HCT116 (cell line): ENCODE measurements around the gene HNF1B. TPM values are rescaled to one million over a fixed set of nuclear protein-coding genes. Genes with fewer than 3 reads are reported as not detected.

ENCODE experiments used
- ATAC-seq: fragments of 200-7000 bp; cut with Tn5 transposase; 2 replicates; pipeline ENCODE4 v1.9.1; 2020; ENCODE audit warnings: mild to moderate bottlenecking, moderate library complexity
- BruUV-seq: library from RNA; stranded (reverse); fragments of 400-500 nt; replicated peaks from 2 replicates; lab custom pipeline; 2021; lab: Mats Ljungman, UMichigan
- CTCF ChIA-PET: fragments of 300-600 bp; sonication (Branson Sonifier 250); formaldehyde crosslinking; loops from one replicate; lab custom pipeline; 2021; ENCODE audit warnings: antibody characterized with exemption; lab: Charles Lee
- POLR2A ChIA-PET: fragments of 300-600, 350-600 bp; sonication (Branson Sonifier 250); formaldehyde crosslinking; loops from one replicate; lab custom pipeline; 2021; ENCODE audit warnings: antibody characterized with exemption; lab: Charles Lee
- RAD21 ChIA-PET, 2 experiments: fragments of 300-600 bp; sonication (Branson Sonifier 250); formaldehyde crosslinking; loops; one replicate each; lab custom pipeline; 2023; ENCODE audit warnings: low total read pairs in 2 of 2; ENCODE audit not compliant: uncharacterized antibody in 2 of 2, unreplicated experiment in 2 of 2, low non-redundant PET in 1 of 2; lab: Charles Lee
- DNase-seq: peaks from one replicate; pipeline ENCODE4 v3.0.0-alpha.2; 2010; ENCODE audit warnings: low read depth, low spot score
- H2AFZ ChIP-seq: fragments of 200-600 bp; shearing (Covaris generic), sonication (generic); 2 replicates; pipeline ENCODE4 v1.6.1; 2017; ENCODE audit warnings: low read depth, mixed run types, mixed read lengths, antibody characterized with exemption, low read length; ENCODE audit not compliant: poor library complexity, severe bottlenecking
- H3K27ac ChIP-seq: 2 replicates; pipeline ENCODE4 v1.5.1; 2012; ENCODE audit warnings: low read depth, low read length
- H3K27me3 ChIP-seq: fragments of 200-600 bp; sonication (generic); 2 replicates; pipeline ENCODE4 v1.6.1; 2016; ENCODE audit warnings: mixed run types, low read length, mixed read lengths; ENCODE audit not compliant: insufficient read depth
- H3K36me3 ChIP-seq, 2 experiments: fragments of 200-500 bp in 1 of 2; fragments of 200-600 bp in 1 of 2; sonication (Bioruptor generic) in 1 of 2; sonication (generic) in 1 of 2; 2 replicates each; pipeline versions ENCODE4 v1.5.1 to v1.6.1; 2014 to 2016; ENCODE audit warnings: low read length in 2 of 2, inconsistent platforms in 1 of 2, mixed read lengths in 1 of 2, mixed run types in 1 of 2; ENCODE audit not compliant: insufficient read depth in 2 of 2, control insufficient read depth in 1 of 2
- H3K4me1 ChIP-seq, 2 experiments: fragments of 200-600 bp in 1 of 2; sonication (generic) in 1 of 2; 2 replicates each; pipeline versions ENCODE4 v1.5.1 to v1.6.1; 2012 to 2017; ENCODE audit warnings: low read length in 2 of 2, inconsistent platforms in 1 of 2, mild to moderate bottlenecking in 1 of 2, mixed read lengths in 1 of 2, mixed run types in 1 of 2, moderate library complexity in 1 of 2; ENCODE audit not compliant: insufficient read depth in 2 of 2, control insufficient read depth in 1 of 2
- H3K4me2 ChIP-seq: fragments of 200-600 bp; sonication (generic); 2 replicates; pipeline ENCODE4 v1.6.1; 2017; ENCODE audit warnings: mixed run types, low read length, mixed read lengths
- H3K4me3 ChIP-seq, 2 experiments: fragments of 200-600 bp in 1 of 2; sonication (generic) in 1 of 2; replicated peaks in 1 of 2; 2 replicates each; pipeline ENCODE4 v1.5.1; 2011 to 2016; ENCODE audit warnings: low read length in 2 of 2, control low read depth in 1 of 2, low read depth in 1 of 2, mild to moderate bottlenecking in 1 of 2, mixed read lengths in 1 of 2, mixed run types in 1 of 2
- H3K79me2 ChIP-seq: fragments of 200-600 bp; sonication (generic); 2 replicates; pipeline ENCODE4 v1.6.1; 2017; ENCODE audit warnings: mild to moderate bottlenecking, mixed run types, low read length, moderate library complexity, mixed read lengths; ENCODE audit not compliant: insufficient read depth
- H3K9ac ChIP-seq: fragments of 200-600 bp; sonication (generic); 2 replicates; pipeline ENCODE4 v1.6.1; 2016; ENCODE audit warnings: low read length, mixed read lengths
- H3K9me2 ChIP-seq: fragments of 200-600 bp; sonication (generic), shearing (Covaris generic); 2 replicates; pipeline ENCODE4 v1.6.1; 2017; ENCODE audit warnings: mixed run types, mild to moderate bottlenecking, moderate library complexity; ENCODE audit not compliant: insufficient read depth
- H3K9me3 ChIP-seq, 2 experiments: fragments of 200-500 bp in 1 of 2; fragments of 200-600 bp in 1 of 2; sonication (Bioruptor generic) in 1 of 2; sonication (generic) in 1 of 2; 2 replicates each; pipeline ENCODE4 v1.6.1; 2014 to 2017; ENCODE audit warnings: low read length in 2 of 2, mixed read lengths in 2 of 2, inconsistent platforms in 1 of 2, low read depth in 1 of 2, mild to moderate bottlenecking in 1 of 2, mixed run types in 1 of 2, moderate library complexity in 1 of 2; ENCODE audit not compliant: control insufficient read depth in 1 of 2, insufficient read depth in 1 of 2
- H4K20me1 ChIP-seq: fragments of 200-600 bp; sonication (generic), shearing (Covaris generic); 2 replicates; pipeline ENCODE4 v1.6.1; 2017; ENCODE audit warnings: mixed run types, mild to moderate bottlenecking, moderate library complexity; ENCODE audit not compliant: insufficient read depth
- CEBPB ChIP-seq: IDR thresholded peaks from 2 replicates; pipeline ENCODE4 v1.6.1; 2012; ENCODE audit warnings: low read depth
- EGR1 ChIP-seq: IDR thresholded peaks from 2 replicates; pipeline ENCODE4 v1.6.1; 2012; ENCODE audit warnings: low read depth
- EZH2 ChIP-seq: fragments of 200-600 bp; sonication (generic); IDR thresholded peaks from 2 replicates; pipeline ENCODE4 v1.6.1; 2017; ENCODE audit warnings: antibody characterized with exemption, mixed run types
- FOSL1 ChIP-seq: IDR thresholded peaks from 2 replicates; pipeline ENCODE4 v1.6.1; 2012; ENCODE audit warnings: low read depth
- JUND ChIP-seq: IDR thresholded peaks from 2 replicates; pipeline ENCODE4 v1.6.1; 2012
- POLR2A ChIP-seq: IDR thresholded peaks from 2 replicates; pipeline ENCODE4 v1.7.0; 2011; ENCODE audit warnings: borderline replicate concordance; ENCODE audit not compliant: insufficient read depth, insufficient read length; ENCODE audit errors: extremely low read depth
- RAD21 ChIP-seq: IDR thresholded peaks from 2 replicates; pipeline ENCODE4 v1.6.1; 2012; ENCODE audit warnings: low read depth, mild to moderate bottlenecking
- SIN3A ChIP-seq: IDR thresholded peaks from 2 replicates; pipeline ENCODE4 v1.6.1; 2012; ENCODE audit warnings: low read depth
- SRF ChIP-seq: IDR thresholded peaks from 2 replicates; pipeline ENCODE4 v1.6.1; 2012; ENCODE audit warnings: low read depth
- TCF7L2 ChIP-seq: IDR thresholded peaks from 2 replicates; pipeline ENCODE4 v1.7.0; 2011; ENCODE audit warnings: borderline replicate concordance, inconsistent platforms; ENCODE audit not compliant: insufficient read depth, insufficient read length; ENCODE audit errors: extremely low read depth
- ZFX ChIP-seq: fragments of 450-650 bp; IDR thresholded peaks from 2 replicates; pipeline ENCODE4 v1.6.1; 2017
- ZNF274 ChIP-seq: fragments of 200-500 bp; sonication (Bioruptor generic); IDR thresholded peaks from 2 replicates; pipeline ENCODE4 v1.6.1; 2014; ENCODE audit warnings: mild to moderate bottlenecking, low read depth, low read length, inconsistent platforms
- intact Hi-C: fragments of 100-400 bp; cut with micrococcal nuclease; formaldehyde crosslinking; loops from 2 replicates; pipeline ENCODE4 v1.10.0; 2022
- total RNA-seq: library from RNA; stranded (reverse); gene quantifications from one replicate; pipeline ENCODE4 v1.2.1, GENCODE V29; 2021; ENCODE audit not compliant: unreplicated experiment
- TF ChIP-seq, protein P1 (sequence below): IDR thresholded peaks from 2 replicates; pipeline ENCODE4 v1.6.1; 2011; ENCODE audit warnings: mild to moderate bottlenecking, low read length, moderate library complexity; ENCODE audit not compliant: insufficient replicate concordance; ENCODE audit errors: extremely low read depth
- TF ChIP-seq, protein P2 (sequence below): IDR thresholded peaks from 2 replicates; pipeline ENCODE4 v1.6.1; 2012
- TF ChIP-seq, protein P3 (sequence below): IDR thresholded peaks from 2 replicates; pipeline ENCODE4 v1.6.1; 2012
- TF ChIP-seq, protein P4 (sequence below), 3 experiments: fragments of 200-600 bp in 1 of 3; sonication (generic) in 1 of 3; IDR thresholded peaks in 2 of 3; conservative IDR thresholded peaks in 1 of 3; 2 replicates each; pipeline ENCODE4 v1.5.1; 2012 to 2017; ENCODE audit warnings: low read depth in 2 of 3, low read length in 2 of 3, antibody characterized with exemption in 1 of 3, borderline replicate concordance in 1 of 3, control low read depth in 1 of 3, mild to moderate bottlenecking in 1 of 3, mixed read lengths in 1 of 3, mixed run types in 1 of 3, moderate library complexity in 1 of 3; ENCODE audit not compliant: insufficient read depth in 1 of 3

Gene HNF1B
- total RNA-seq, 1 experiment from 2014 or later, result 3.6 TPM

DNA sequence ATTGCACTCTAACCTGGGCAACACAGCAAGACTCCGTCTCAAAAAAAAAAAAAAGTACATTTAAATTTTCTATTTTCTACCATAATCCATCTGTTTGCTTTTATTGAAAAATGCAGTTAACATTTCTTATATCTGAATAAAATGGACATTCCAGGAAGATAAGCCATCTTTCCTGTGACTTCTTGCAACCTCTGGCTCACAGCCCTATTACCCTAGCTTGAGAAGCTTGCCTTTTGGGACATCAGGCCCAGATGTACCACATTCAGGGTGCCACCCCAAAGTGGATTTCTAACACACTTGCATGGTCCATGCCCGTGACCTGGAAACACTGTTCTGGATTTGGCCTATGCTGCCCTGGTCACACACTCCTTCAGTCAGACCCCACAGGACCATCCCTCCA is 71.5 kb downstream of the HNF1B start:
- Histone ChIP-seq H3K4me3 (no peak overlapping the region), H3K79me2 (no peaks in the 10 kb centered on the region), H3K4me1 (peaks cover 0 to 10% of the 10 kb centered on the region in 2 experiments; a peak in 2 of 4 replicates), H3K4me2 (no peak overlapping the region), H4K20me1 (no peaks in the 10 kb centered on the region), H3K9me2 (no peaks in the 10 kb centered on the region), H3K27me3 (no peaks in the 10 kb centered on the region), H3K9me3 (no peaks in the 10 kb centered on the region), H3K36me3 (no peaks in the 10 kb centered on the region), H3K27ac (no peak overlapping the region), H2AFZ (no peak overlapping the region), H3K9ac (no peak overlapping the region)
- TF ChIP-seq, protein P1, sequence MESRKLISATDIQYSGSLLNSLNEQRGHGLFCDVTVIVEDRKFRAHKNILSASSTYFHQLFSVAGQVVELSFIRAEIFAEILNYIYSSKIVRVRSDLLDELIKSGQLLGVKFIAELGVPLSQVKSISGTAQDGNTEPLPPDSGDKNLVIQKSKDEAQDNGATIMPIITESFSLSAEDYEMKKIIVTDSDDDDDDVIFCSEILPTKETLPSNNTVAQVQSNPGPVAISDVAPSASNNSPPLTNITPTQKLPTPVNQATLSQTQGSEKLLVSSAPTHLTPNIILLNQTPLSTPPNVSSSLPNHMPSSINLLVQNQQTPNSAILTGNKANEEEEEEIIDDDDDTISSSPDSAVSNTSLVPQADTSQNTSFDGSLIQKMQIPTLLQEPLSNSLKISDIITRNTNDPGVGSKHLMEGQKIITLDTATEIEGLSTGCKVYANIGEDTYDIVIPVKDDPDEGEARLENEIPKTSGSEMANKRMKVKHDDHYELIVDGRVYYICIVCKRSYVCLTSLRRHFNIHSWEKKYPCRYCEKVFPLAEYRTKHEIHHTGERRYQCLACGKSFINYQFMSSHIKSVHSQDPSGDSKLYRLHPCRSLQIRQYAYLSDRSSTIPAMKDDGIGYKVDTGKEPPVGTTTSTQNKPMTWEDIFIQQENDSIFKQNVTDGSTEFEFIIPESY, result no peak
- TF ChIP-seq, protein P2, sequence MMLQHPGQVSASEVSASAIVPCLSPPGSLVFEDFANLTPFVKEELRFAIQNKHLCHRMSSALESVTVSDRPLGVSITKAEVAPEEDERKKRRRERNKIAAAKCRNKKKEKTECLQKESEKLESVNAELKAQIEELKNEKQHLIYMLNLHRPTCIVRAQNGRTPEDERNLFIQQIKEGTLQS, result no peak
- TF ChIP-seq POLR2A, result no peak
- TF ChIP-seq SRF, result no peak
- TF ChIP-seq TCF7L2, result no peak
- TF ChIP-seq EGR1, result no peak
- no peak for TF ChIP-seq CEBPB
- no peak for TF ChIP-seq ZFX
- no peak for TF ChIP-seq FOSL1
- TF ChIP-seq EZH2, result no peak
- no peak for TF ChIP-seq ZNF274
- TF ChIP-seq, protein P3, sequence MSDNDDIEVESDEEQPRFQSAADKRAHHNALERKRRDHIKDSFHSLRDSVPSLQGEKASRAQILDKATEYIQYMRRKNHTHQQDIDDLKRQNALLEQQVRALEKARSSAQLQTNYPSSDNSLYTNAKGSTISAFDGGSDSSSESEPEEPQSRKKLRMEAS, result no peak
- no peak for TF ChIP-seq JUND
- no peak for TF ChIP-seq RAD21
- no peak for TF ChIP-seq SIN3A
- TF ChIP-seq, protein P4, sequence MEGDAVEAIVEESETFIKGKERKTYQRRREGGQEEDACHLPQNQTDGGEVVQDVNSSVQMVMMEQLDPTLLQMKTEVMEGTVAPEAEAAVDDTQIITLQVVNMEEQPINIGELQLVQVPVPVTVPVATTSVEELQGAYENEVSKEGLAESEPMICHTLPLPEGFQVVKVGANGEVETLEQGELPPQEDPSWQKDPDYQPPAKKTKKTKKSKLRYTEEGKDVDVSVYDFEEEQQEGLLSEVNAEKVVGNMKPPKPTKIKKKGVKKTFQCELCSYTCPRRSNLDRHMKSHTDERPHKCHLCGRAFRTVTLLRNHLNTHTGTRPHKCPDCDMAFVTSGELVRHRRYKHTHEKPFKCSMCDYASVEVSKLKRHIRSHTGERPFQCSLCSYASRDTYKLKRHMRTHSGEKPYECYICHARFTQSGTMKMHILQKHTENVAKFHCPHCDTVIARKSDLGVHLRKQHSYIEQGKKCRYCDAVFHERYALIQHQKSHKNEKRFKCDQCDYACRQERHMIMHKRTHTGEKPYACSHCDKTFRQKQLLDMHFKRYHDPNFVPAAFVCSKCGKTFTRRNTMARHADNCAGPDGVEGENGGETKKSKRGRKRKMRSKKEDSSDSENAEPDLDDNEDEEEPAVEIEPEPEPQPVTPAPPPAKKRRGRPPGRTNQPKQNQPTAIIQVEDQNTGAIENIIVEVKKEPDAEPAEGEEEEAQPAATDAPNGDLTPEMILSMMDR (IDR thresholded peaks at IDR 0.05 in 2 of 3, conservative IDR thresholded peaks at IDR 0.05 in 1 of 3; ENCODE audit: borderline replicate concordance in 1 of 3, insufficient read depth in 1 of 3, low read depth in 2 of 3, low read length in 2 of 3), result no peak
- CTCF ChIA-PET, result no interaction called here
- intact Hi-C loops, result no loop called here
- no TSS peak for BruUV-seq
- DNase-seq (no peak), ATAC-seq (no peak)
- POLR2A ChIA-PET, result no interaction called here
- RAD21 ChIA-PET, result no interaction called here
